NCI-H1417 treated with DMSO at 0.1 percent for 48 hours (cell line): Measurements from ENCODE around the gene PRKCH.

Source experiments
- DNase-seq: peaks from one replicate; lab custom pipeline; 2025; lab: John Stamatoyannopoulos, UW

The PRKCH gene

DNA sequence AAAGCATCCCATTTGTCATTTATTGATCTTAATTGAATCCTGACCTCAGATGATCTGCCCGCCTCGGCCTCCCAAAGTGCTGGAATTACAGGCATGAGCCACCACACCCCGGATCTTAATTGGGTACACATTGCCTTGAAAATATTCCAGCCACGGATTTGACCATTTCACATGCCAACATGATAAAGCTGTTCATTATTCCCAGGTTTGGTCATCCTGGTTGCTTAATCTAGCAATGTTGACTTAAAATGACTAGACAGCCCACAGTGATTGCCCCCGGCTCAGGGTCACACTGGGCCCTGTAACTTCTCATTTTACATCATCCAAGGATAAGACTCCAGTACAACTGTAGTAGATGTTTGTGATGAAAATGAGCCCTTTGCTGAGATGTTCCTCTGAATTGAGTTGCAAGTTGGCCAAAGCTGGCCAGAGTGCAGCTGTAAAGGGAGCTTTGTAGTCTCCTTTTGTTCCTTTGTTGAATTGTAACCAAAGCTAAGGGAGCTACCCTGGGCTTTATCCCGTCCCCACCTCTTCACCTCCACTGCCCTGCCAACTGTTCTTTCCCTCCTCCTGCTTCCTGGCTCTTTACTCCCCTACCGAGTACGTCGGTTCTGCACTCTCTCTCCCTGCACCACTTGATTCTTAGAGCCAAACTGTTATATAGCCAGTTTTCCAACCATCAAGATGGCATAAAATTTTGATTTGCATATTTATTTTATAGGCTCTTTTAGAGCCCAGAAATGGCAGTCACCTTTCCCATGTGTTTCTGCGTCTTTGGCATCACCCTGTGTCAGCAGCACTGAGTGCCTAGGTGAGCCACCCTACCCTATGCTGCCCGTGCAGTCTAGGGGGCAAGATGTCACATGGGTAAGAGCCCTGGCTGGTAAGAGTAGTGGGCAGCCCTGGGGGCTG, 232.6 kb downstream of the PRKCH start:
- no peak for DNase-seq

DNA sequence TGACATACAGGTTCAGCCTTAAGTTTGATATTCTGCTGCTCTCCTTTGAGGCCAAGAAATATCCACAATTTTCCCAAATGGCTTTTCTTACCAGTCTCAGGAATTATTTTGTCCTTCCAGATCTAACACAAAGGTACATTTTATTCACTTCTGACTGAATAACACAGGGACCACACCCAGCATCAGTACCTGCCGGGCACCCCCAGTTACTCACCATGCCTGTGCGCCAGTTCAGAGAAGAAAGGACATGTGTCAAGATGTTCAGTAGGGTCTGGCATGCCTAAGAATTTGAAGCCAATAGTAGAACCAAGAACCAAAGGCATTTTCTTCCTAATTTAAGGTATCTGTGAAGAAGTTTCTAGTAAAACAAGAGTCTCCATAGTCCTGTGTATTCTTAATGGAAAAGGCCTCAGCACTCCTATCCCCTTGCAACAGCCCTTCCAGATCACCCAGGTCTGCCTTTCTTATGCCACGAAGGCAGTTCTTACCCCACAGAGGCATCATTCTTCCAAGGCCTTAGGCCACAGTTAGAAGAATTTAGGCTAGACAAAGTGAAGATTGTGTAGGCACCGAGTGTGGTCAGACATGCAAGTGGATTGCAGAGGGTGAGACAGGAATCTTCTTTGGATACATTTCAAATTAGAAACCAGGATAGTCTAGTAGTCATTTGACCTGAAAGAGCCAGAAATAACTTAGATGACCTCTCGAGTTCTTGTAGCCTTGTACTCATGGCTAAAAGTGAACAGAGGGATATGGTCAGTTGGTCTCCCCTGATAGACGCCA, 233.9 kb downstream of the PRKCH start:
- no peak for DNase-seq

DNA sequence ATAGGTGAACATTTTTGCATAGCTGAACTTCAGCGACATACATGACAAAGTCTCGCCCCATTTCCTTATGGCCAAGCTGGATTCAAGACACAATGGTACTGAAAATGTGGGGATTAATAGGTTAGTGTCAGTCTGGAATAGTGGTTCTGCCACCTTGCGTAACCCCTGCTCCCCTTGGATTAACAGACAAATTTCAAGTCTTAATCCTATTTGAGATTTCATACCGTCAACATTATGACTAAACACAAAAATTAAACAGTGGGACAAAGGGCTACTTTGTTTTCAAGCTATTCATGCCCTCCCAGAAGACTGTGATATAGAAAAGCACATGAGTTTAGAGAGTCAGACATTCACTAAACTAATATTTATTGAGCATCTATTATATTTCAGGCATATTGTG, 235.1 kb downstream of the PRKCH start:
- no peak for DNase-seq

DNA sequence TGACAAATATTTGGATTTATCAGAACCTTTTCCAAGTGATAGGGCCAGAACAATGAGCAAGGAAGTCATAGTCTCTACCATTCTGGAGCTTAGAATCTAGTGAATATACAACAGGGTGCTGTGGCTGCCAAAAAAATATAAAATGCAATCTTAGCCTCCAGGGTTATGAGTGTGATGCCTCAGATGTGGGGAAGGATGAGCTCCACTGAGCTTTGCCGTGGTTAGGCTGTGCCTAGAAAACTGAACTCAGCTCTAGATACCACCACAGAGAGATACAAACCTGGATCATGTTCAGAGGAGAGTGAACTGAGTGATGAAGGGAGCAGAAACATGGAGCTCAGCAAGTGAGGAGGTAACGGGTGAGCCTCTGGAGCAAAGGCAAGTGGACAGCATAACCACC, 235.9 kb downstream of the PRKCH start:
- no peak for DNase-seq

DNA sequence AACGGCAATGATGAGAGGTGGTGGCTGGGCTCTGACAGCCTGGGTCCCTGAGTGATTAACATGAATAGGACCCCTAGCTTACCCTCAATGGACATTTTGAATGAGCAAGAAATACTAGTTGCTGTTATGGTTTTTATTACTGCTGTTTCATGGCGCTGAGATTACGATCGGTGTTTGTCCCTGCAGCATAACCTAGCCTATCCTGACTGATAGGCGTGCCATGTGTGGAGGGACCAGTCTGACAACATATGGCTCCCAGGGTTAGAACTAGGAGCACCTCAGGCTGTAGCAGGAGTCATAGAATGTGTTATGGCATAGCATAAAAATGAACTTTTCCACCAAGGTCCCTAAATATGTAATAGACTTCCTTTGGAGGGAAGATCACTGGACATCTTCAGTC, 236.5 kb downstream of the PRKCH start:
- no peak for DNase-seq

DNA sequence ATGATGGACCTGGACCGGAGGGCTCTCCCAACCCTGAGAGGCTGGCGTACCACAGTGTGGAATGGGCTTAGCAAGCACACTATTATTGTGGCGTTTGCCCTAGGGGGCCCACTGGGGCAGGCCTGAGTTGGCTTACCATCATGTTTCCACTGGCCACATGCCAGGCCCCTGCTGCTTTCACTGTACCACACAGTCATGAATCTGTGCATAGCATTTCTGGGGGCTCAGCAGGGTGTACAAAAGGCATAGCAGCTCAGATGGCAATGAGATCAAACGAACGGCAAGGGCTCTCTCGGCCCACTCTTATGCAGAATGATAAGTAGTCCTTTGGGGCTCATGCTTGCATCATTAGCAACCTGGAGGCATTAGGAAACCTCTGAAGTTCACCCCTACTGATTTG, 236.9 kb downstream of the PRKCH start:
- DNase-seq: peak; percentile 18

DNA sequence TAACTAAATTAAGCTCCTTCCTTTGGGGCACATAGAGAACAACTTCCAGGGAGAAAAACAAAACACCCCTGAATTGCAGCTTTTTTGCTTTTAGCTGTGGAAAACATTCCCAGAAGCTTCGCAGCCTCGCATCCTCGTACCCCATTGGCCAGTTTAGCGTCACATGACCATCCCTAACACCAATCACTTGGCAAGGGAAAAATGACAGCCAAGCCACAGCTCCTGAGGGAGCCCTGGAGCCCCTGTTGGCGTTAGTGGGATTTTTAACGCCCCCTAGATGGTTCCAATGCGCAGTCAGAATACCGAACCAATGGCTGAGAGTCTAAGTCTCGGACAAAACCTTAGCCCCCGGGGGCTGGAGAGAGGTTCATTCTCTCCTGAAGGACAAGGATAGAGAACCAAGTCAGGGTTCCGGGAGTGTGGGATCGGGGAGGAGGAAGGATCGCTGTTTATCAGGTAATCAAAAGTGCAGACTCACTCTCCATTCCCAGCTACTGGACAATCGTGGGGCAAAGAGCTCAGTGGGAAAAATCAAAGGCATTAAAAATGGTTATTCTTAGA, 238.3 kb downstream of the PRKCH start:
- no peak for DNase-seq

DNA sequence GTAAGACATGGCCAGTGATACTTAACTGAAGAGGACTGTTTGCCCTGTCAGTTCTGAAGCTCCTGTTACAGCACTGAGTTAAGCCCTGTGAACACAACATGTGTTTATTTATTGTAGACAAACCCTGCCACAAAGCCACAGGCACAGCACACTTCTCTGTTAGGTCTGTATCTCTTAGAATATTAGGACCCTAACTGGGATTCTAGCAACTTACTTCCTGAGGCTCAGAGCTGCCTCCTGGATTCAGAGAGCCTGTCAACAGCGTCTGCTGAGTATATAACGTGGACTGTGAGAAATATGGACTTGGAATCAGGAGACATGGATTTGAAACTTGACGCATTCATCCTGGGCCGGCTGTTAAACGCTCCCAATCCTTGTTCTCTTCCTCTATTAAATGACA, 238.9 kb downstream of the PRKCH start:
- DNase-seq: no peak

DNA sequence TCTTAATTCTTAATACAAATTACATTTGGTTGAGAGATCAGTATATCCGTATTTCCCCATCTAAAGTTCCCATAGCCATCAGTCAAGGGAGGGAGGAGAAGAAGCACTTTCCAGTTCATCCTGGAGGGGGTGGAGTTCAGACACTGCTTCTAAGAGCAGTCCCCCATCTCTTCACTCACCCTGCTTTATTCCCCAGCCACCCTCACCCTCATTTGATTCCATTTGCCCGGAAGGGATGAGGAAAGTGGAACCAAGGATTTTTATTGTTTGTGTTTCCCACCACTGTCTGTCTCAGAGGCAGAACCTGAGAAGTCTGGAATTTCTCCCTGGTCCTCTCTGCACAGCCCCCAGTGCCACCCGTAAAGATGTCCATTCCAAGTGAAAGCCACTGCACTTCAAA, 239.7 kb downstream of the PRKCH start:
- DNase-seq: no peak

DNA sequence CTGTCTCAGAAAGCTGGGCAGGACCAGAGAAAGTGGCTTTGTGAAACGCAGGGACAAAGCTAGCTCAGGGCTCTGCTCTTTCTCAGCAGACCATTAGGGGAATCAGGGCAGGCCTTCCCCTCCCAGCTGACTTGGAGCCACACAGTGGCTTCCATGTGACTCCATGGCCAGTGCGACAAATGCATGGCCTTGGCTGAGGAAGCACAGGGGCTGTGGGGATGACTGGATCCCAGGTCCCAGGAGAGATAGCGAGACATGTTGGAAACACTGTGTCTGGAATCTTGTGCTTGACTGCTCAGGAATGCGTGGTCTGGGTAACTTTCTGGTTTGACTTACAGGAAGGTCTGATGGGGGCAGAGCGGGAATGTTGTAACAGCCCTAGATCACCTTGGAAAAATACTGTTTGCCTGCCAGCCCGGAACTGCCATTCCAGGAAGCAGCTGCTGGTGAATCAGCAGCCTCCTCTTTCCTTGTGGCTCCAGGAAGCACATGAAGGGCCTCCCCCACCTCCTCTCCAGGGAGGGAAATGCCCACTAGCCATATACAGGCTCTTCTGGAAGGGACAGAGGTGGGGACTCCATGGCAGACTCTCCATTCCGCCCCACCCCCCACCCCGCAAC, 240.4 kb downstream of the PRKCH start:
- no peak for DNase-seq

DNA sequence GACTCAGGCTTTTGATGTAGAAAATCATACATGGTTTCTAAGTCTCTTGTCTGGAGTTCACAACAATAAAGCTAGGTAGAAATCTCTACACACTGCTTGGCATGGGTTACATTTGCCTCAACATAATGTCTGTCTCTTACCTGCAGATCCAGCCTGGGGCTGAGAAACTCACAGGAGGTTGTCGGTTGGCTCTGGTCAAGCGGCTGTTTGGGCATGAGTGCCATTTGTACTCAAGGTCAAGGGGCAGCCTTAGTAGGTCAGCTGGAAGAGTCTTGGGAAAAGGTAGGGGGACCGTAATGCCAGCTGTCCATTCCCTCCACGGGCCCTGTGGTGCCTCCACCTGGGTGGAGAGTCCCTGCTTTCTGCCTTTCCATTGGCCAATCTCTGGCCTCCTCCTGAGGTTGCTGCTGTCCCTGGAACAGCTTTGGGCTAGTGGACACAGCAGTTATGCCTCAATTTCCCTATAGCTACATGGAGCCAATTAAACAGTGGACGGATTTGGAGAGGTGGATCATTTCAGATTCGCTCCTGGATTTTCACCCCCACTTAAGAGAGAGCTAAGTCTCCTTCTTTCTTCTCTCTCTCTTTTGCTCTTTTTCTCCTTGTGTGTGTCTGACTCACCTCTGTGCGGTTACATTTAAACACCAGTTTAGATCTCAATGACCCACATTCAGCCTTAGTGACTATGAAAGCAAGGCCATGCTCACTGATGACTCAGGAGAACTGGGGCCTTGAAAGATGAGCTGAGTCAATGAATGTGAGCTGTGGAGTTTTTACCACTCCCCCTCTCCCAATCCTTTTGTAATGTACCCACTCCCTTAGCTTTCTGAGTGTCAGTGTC, 241.2 kb downstream of the PRKCH start:
- DNase-seq: no peak

DNA sequence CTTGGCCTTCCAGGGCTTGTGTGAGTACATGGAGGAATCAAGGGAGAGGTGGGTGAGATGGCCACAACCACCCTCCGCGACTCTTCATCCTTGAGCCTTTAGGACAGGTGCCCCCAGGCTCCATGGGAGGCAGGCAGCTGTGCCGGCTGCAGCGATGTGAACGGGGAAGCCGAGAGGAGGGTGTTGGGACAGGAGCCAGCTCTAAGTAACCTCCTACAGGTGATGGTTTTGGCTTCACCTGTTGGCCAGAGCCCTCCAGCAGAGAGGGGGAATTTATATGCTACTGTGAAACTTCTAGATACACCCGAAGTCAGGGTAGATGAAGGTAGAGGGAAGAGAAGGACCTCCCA, 241.8 kb downstream of the PRKCH start:
- no peak for DNase-seq

DNA sequence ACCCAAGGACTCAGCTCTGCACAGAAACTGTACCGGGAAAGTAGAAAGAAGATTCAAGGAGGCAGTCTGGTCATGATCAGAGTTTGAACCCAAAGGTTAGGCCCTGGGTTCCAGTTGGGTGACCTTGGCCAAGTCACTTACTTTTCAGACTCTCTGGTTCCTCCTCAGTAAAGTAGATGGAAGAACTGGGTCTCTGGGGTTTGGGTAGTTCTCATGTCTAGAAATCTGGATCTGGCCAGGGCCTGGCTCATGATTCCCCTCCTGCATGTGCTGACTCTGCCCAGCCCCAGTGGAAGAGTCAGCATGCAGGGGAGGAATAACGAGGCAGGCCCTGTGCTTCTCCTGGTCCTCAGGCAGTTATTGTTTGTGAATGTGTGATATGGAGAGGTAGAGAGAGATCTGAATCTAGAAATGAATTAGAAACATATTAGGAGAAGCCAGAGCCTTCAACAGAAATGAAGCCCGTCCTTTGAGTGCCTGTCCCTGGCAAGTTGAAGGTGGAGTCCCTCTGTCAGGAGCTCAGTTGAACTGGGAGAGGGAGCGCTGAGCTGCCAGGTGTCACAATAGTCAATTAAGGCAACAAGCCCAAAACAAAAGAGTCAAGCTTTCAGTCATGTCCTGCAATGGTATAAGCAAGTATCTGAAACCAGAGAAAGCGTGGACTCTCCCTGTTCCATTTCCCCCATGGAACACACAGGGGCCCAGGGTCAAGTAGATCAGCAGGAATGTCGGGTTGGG, 242.7 kb downstream of the PRKCH start:
- no peak for DNase-seq

DNA sequence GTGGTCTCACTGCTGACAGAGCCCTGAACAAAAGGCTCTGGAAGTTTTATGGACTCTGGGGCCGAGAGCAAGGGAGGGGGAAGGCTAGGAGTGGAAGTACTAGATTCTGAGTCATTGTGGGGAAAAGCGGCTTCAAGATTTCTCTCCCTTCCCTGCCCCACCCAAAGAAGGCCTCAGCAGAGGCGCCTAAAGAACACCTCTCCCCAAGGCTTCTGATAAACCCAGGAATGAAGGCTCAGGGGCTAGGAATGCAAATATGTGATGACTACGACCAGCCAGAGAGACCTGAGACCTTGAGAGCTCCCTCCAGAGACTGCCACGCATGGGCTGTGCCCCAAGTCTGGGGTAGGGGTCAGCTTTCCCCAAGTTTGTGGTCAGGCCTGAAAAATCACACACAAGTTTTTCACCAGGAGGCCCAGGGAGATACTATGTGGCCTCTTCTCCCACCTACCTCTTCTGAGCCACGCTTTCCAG, 243.3 kb downstream of the PRKCH start:
- no peak for DNase-seq

DNA sequence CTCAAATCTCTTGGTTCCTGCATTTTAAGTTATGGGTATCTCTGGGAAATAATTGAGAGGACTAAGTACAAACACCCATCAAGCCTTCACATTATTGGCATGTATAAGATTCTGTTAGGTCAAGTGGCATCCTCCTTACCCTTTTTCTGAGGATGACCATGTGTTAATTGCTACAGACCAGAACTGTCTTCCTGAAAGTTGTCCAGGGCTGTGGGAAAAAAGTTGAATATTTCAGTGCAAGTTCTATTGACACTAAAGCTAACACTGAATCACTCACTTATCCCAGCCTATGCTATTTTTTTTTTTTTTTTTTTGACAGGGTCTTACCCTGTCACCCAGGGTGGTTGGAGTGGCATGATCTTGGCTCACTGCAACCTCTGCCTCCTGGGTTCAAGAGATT, 243.8 kb downstream of the PRKCH start:
- no peak for DNase-seq

DNA sequence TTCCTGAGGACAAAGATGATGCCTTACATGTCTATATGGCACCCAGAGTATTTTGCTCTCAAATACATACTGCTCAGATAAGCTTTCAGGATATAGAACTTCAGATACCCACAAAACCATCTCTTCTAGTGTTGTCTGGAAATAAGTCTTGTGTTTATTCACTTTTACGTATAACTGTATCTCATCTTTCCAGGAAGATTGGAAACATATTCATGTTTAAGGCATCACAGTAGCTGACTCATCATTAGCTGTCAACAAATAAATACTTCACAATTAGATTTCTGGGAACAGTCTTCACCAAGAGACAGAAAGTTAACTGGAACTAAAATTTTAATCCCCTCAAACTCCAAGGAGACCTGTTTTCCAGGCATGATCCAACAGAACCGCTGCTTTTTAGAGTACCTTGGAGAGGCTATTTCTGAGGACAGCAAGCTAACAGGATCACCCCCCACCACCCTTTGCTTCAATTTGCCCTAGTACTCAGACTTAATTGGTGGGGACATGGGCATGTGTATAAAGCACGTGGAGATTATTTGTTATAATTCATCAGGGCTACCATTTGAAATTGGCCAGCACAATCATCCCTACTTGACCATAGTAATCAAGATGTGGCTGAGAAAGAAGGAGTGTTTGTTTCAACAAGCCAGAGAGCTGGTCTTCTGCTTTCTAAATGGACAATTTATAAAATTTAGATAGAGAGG, 244.6 kb downstream of the PRKCH start:
- no peak for DNase-seq

DNA sequence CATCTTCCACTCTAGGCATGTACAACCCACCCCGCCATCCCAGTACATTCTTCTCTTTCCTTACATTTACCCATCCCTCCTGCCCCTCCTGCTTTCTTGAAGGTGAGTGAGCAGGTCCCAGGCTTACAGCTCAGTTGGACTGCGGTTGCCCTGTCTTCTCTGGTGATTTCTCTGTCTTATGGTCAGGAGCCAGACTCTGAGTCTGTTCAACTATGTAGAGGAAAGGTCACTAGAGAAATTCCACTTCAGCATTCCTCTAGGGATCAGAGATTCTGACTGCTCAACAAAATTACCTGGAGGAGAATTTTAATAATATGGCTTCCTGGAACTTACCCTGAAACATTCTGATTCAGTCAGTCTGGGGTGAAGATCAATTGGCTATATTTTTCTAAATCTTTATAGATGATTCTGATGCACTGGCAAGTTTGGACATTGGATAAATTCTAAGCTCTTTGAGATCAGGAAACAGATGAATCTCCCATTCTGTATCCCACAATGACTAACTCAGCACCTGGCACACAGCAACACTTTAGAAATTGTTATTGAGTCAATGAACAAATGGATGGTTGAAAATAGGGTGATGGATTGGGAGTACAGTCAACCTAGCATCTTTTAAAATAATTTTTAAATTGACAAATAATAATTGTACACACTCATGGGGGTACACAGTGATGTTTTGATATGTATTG, 245.3 kb downstream of the PRKCH start:
- no peak for DNase-seq

DNA sequence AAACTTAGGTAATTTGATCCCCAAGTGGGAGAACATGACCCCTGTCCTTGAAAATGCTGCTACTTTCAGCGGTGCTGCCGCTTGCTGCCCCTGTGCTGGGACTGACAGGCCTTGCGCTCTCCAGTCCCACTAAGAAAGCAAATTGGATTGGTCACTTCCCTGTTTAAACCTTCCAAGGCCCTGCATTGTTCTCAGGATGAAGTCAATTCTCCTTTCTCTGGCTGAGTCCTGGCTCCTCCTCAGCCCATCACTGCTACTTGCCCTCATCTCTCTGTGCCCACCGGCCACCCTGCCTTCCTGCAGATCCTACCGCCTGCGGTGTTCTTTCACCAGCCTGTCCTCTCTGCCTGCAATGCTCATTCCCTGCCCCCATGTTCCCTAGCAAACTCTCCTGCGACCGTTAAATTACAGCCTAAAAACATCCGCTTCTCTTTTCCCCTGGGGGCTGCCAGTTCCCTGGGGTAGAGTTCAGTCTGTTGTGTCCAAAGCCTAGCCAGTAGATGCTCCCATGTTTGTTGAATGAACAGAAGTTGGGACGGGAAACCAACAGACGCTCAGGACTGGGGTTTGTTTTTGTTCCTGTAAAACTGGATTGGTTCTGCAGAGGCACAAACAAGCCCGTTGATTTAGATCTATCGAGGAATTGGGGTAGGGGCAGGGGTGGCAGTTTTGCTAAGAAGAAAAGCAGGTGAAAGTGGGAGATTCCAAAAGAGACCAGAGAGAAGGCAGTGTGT, 246.6 kb downstream of the PRKCH start:
- DNase-seq: no peak

DNA sequence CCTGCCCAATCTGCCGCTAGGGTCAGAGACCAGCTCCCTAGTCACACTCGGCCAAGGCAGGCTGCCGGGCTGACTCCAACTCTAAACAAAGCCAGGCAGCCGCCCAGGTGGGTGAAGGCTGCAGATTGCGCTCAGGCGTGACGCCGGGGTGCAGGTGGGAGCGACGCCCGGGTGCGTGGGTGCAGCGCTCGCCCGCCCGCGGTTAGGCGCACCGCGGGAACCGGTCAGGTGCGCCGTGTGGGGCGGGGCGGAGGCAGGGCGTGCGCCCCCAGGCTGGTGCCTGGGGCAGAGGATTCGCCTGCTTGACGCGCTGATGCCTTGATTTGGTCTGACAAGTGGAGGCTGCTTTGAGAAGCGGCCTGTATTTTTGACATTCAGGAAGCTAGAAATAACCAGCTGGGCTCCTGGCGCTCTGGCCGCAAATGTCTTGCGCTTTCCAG, 247.2 kb downstream of the PRKCH start:
- peak; percentile 18 for DNase-seq
